Neural progenitor cell (in vitro differentiated cells): ENCODE data around the gene RCAN1. TPM values are rescaled to one million over a fixed set of nuclear protein-coding genes. Genes with fewer than 3 reads are reported as not detected.

Experiments
- DNase-seq: peaks from one replicate; pipeline ENCODE4 v3.0.0-alpha.2; 2016; ENCODE audit warnings: low spot score
- H2AFZ ChIP-seq: fragments of 200-600 bp; sonication (generic); replicated peaks from 2 replicates; pipeline ENCODE4 v1.6.1; 2016; ENCODE audit warnings: antibody characterized with exemption
- H3F3A ChIP-seq: fragments of 200-600 bp; sonication (generic); 2 replicates; pipeline ENCODE4 v1.6.1; 2016; ENCODE audit warnings: antibody characterized with exemption, low read depth
- H3K27ac ChIP-seq: fragments of 200-600 bp; sonication (generic); 2 replicates; pipeline ENCODE4 v1.5.1; 2016; ENCODE audit warnings: mild to moderate bottlenecking
- H3K27me3 ChIP-seq: fragments of 200-600 bp; sonication (generic); 2 replicates; pipeline ENCODE4 v1.6.1; 2016; ENCODE audit warnings: mild to moderate bottlenecking, moderate library complexity
- H3K36me3 ChIP-seq: fragments of 200-600 bp; sonication (generic); 2 replicates; pipeline ENCODE4 v1.5.1; 2016
- H3K4me1 ChIP-seq: fragments of 200-600 bp; sonication (generic); 2 replicates; pipeline ENCODE4 v1.6.1; 2016; ENCODE audit warnings: mixed run types
- H3K4me2 ChIP-seq: fragments of 200-600 bp; sonication (generic); 2 replicates; pipeline ENCODE4 v1.6.1; 2016
- H3K4me3 ChIP-seq: fragments of 200-600 bp; sonication (generic); 2 replicates; pipeline ENCODE4 v1.5.1; 2016
- H3K79me2 ChIP-seq: fragments of 200-600 bp; sonication (generic); 2 replicates; pipeline ENCODE4 v1.6.1; 2016; ENCODE audit warnings: low read depth
- H3K9ac ChIP-seq: fragments of 200-600 bp; sonication (generic); 2 replicates; pipeline ENCODE4 v1.6.1; 2016
- H3K9me3 ChIP-seq: fragments of 200-600 bp; sonication (generic); 2 replicates; pipeline ENCODE4 v1.5.1; 2016; ENCODE audit warnings: low read depth
- H4K20me1 ChIP-seq: fragments of 200-600 bp; sonication (generic); 2 replicates; pipeline ENCODE4 v1.6.1; 2016; ENCODE audit warnings: low read depth
- H3K27ac Mint-ChIP-seq: 3 replicates; pipeline ENCODE4 v1.8.0; 2021; ENCODE audit warnings: mixed read lengths
- H3K27me3 Mint-ChIP-seq: 2 replicates; pipeline ENCODE4 v1.8.0; 2022; ENCODE audit warnings: low read depth, mild to moderate bottlenecking, inconsistent platforms, moderate library complexity, mixed read lengths; ENCODE audit not compliant: insufficient read depth
- H3K36me3 Mint-ChIP-seq: 3 replicates; pipeline ENCODE4 v1.8.0; 2021; ENCODE audit warnings: mixed read lengths
- H3K4me1 Mint-ChIP-seq: 3 replicates; pipeline ENCODE4 v1.8.0; 2021; ENCODE audit warnings: mixed read lengths
- H3K4me3 Mint-ChIP-seq: 3 replicates; pipeline ENCODE4 v1.8.0; 2021; ENCODE audit warnings: mild to moderate bottlenecking, moderate library complexity, mixed read lengths
- H3K9me3 Mint-ChIP-seq: 3 replicates; pipeline ENCODE4 v1.8.0; 2020; ENCODE audit warnings: mixed read lengths
- CTCF ChIP-seq: fragments of 200-600 bp; sonication (generic); IDR thresholded peaks from 2 replicates; pipeline ENCODE4 v1.5.1; 2017; ENCODE audit warnings: antibody characterized with exemption, mild to moderate bottlenecking
- EZH2 ChIP-seq: fragments of 200-600 bp; sonication (generic); IDR thresholded peaks from 2 replicates; pipeline ENCODE4 v1.6.1; 2017; ENCODE audit warnings: antibody characterized with exemption, mild to moderate bottlenecking, moderate library complexity
- EZH2phosphoT487 ChIP-seq: fragments of 200-600 bp; sonication (generic); IDR thresholded peaks from 2 replicates; pipeline ENCODE4 v1.6.1; 2017; ENCODE audit warnings: antibody characterized with exemption
- total RNA-seq: library from RNA; depleted of rRNA; stranded (reverse); fragments of >200 nt; gene quantifications from 2 replicates; pipeline ENCODE4 v1.2.3, GENCODE V29; 2015; ENCODE audit warnings: low replicate concordance

RCAN1 gene
- total RNA-seq, 1 donor from 2014 or later, result 6.9 TPM

- no peaks in the 10 kb centered on the region for H3K79me2 ChIP-seq
These were observed 22.0 kb upstream of the RCAN1 start for GRCh38 chr21:34636961-34637360.

GRCh38 chr21:34635307-34635706 lies 20.4 kb upstream of the RCAN1 start:
- Histone ChIP-seq H3K4me3 (no peak overlapping the region), H3K4me2 (no peak overlapping the region), H4K20me1 (no peaks in the 10 kb centered on the region), H3K27me3 (no peaks in the 10 kb centered on the region), H3K27ac (no peak overlapping the region), H3K4me1 (no peaks in the 10 kb centered on the region), H3K9ac (no peak overlapping the region), H3F3A (no peaks in the 10 kb centered on the region), H3K9me3 (no peaks in the 10 kb centered on the region), H3K79me2 (no peaks in the 10 kb centered on the region), H2AFZ (no peak overlapping the region), H3K36me3 (no peaks in the 10 kb centered on the region)
- Mint-ChIP-seq H3K27ac (no peak overlapping the region), H3K4me3 (no peak overlapping the region), H3K36me3 (no peaks in the 10 kb centered on the region), H3K4me1 (no peaks in the 10 kb centered on the region), H3K9me3 (peaks cover 5% of the 10 kb centered on the region), H3K27me3 (peaks cover 10% of the 10 kb centered on the region)
- DNase-seq, result peak; percentile 15
- TF ChIP-seq EZH2 (no peak), CTCF (peak; percentile 47)

More at GRCh38 chr21:34636961-34637360, 22.0 kb upstream of the RCAN1 start:
- Histone ChIP-seq H3K9me3 (no peaks in the 10 kb centered on the region), H3K4me2 (no peak overlapping the region), H3K4me1 (no peaks in the 10 kb centered on the region), H2AFZ (no peak overlapping the region), H3K9ac (no peak overlapping the region), H3F3A (no peaks in the 10 kb centered on the region), H3K4me3 (no peak overlapping the region), H3K27me3 (no peaks in the 10 kb centered on the region), H3K27ac (no peak overlapping the region), H4K20me1 (no peaks in the 10 kb centered on the region), H3K36me3 (no peaks in the 10 kb centered on the region)
- Mint-ChIP-seq H3K4me1 (no peaks in the 10 kb centered on the region), H3K4me3 (no peak overlapping the region), H3K36me3 (no peaks in the 10 kb centered on the region), H3K27me3 (peaks cover 12% of the 10 kb centered on the region), H3K9me3 (peaks cover 5% of the 10 kb centered on the region), H3K27ac (no peak overlapping the region)
- TF ChIP-seq EZH2 (no peak), EZH2phosphoT487 (no peak), CTCF (no peak)
- no peak for DNase-seq

DNA sequence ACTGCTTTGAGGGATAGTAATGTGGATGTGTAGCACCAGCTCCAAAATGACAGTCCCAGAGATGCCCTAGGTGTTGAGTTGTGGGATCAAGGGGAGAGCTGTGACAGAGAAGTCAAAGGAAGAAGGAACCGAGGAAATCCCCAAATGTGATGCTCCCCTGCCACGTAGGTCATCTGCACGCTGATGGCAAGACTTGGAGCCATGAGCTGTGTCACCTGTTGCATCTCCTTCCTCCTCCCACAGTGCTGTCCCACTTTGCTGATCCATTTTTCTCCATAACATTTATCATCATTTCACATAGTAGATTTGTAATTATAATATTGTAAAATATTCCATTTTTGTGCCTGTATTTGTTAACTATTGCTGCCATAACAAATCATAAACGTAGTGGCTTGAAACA lies 17.6 kb upstream of the RCAN1 start:
- Histone ChIP-seq H4K20me1 (no peaks in the 10 kb centered on the region), H3K9ac (no peak overlapping the region), H3K9me3 (no peaks in the 10 kb centered on the region), H3F3A (no peaks in the 10 kb centered on the region), H3K4me2 (no peak overlapping the region), H3K36me3 (no peaks in the 10 kb centered on the region), H3K4me1 (no peaks in the 10 kb centered on the region), H3K27me3 (no peaks in the 10 kb centered on the region), H2AFZ (no peak overlapping the region), H3K79me2 (no peaks in the 10 kb centered on the region), H3K4me3 (no peak overlapping the region), H3K27ac (no peak overlapping the region)
- peaks cover 12% of the 10 kb centered on the region for H3K27me3 Mint-ChIP-seq
- no peak overlapping the region for H3K4me3 Mint-ChIP-seq
- peaks cover 2% of the 10 kb centered on the region for H3K9me3 Mint-ChIP-seq
- TF ChIP-seq EZH2phosphoT487 (no peak), CTCF (no peak), EZH2 (no peak)
- no peaks in the 10 kb centered on the region for H3K4me1 Mint-ChIP-seq
- DNase-seq, result no peak
- no peaks in the 10 kb centered on the region for H3K36me3 Mint-ChIP-seq
- H3K27ac Mint-ChIP-seq, result no peak overlapping the region
